HG03097 (cell line): ENCODE results near the gene HUNK.

Experiments used
- ATAC-seq: cut with Tn5 transposase; IDR thresholded peaks from one replicate; pipeline ENCODE4 v1.9.1; 2021; ENCODE audit not compliant: unreplicated experiment, low FRiP score

Gene HUNK

DNA sequence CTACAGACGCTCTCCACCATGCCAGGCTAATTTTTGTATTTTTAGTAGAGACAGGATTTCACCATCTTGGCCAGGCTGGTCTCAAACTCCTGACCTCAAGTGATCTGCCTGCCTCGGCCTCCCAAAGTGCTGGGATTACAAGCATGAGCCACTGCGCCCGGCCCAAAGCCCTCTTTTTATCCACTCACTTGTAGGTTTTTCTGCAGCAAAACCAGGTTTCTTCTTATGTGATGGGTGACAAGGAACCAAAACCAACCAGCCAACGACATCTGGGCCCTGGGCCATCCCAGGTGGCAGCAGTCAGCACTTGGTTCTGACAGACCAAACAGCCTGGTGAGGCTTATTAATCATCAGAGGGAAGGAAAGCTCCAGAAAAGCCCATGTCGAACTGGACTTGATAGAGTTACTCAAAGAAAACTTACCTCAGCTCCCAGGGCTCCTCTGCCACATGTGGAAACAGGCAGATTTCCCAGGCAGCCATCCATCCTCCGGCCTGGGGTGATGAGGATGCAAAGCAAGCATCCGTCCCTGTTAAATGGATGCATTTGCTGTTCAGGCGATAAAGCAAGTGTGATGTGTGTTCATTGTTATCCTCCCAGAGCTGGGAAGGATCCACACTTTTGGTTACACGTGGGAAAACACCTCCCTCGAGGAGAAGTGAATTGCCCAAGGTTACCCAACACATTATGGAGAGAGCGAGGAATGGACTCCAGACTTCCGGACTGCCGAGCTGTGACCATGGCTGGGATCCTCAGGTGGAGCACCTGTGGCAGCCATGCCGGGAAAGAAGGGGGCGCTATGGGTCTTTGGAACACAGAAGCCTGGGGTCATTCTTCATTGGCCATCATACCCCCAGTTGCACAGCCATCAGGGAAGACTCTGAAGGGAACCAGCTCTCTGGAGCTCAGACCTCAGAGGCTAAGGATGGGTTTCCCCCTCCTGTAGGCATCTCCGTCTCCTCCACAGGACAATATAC is 118.8 kb downstream of the HUNK start:
- no peak for ATAC-seq

DNA sequence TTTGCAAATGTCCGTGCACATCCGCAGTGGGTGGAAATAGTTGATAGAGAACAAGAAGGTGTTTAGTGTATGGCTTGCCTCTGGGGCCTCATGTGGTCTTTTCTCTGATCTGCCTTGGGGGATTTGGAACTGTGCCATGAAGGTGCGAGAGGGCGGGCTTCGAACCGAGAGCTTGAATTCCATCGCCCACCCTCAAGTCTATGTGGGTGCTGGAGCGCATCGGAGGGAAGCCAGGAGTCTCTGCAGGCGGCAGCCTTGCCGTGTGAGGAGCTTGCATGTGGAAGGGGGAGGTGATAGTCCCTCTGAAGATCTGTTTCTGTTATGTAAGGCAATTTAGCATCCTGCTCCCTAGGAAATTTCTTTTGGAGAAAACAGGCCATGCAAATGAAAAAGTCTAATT is 119.6 kb downstream of the HUNK start:
- ATAC-seq: no peak

DNA sequence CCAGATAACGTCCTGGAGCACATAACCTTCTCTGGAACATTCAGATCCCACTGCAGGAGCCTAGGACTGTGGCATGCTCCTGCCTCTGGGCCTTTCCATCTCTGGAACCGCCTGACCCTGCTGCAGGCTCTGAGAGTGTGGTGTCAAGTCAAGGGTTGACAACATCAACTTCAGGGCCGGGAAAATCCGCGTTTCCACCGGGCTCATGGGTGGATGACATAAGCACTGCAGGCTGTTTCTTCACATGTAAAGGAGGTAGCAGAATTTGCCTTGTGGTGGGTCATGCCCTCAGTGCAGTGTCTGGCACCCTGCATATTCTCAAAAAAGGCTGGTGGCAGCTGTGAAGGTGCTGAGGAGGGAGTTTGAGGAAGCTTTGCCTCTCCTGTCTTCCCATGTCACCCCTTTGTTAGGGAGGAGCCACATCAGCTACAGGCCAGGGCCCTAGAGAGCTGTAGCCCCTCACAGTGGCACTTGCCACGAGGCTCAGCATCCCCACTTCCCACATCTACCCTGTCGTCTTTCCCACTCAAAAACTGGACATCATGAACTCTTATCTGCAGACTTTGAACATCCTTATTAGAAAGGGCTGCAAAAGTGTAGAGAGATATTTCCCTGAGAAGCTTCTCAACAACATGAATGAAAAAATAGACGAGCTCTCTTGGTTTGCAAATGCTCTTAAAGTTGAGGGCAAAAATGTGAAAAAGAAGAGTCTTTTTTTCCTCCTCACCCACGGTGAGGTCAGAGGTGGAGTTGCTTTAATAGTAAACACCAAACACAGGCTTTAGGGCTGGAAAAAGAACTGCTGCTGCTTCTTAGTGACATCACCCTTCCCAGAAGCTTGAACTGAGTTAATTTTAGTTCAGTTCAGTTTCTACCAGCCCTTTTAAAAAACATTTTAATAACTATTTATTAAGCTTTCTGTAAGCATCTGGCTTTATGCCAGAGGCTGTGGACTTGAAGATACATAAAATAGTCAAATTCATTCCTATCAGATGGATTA is 121.3 kb downstream of the HUNK start:
- no peak for ATAC-seq

GRCh38 chr21:31997191-31997590 is 124.4 kb downstream of the HUNK start:
- no peak for ATAC-seq

DNA sequence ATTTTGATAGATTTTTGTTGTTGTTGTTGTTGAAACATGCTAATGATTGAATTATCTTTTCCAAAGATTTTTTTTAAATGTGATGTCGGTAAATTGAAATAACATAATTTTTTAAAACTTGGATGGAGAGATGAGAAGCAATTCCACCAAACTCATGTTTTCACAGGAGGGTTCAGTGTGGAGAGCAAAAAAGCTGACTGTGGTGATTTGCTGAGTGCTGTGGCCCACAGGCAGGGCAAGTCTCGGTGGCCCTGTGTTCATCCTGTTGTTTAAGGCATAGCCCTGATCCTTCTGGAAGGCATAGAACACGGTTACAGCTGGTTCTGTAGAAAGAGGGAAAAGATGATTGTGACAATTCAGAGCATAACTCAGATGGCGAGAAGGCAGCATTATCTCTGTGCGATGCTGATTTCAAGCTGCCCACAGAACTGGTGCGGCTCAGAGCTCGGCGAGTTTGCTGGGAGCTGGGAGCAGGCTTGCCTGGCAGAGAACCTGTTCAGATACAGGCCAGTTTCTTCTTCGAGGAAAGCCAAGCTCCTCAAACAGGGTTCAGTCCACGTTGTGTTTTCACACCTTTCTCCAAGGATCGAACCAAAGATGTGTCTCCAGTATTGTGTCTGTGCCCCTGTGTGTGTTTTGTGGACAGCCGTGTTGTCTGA is 127.1 kb downstream of the HUNK start:
- no peak for ATAC-seq

GRCh38 chr21:32001390-32001789 is 128.6 kb downstream of the HUNK start:
- no peak for ATAC-seq

DNA sequence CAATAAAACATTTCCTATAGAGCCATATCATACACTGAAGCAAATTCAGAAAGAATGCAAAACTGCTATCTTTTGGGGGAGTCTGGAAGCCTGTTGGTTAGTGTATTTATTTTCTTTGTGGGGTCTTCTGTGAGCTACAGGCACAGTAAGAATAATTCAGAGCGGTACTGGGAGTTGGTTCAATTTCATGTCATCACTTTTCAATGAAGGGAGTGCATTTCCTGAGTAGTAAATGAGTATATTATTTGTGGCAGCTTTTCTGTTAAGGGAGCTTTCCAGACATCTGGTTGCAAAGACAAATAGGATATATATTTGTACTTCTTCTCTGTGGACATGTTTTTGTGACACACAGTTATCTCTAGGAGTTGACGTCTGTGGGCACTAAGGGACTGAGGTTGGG is 130.6 kb downstream of the HUNK start:
- no peak for ATAC-seq

GRCh38 chr21:32004291-32004690 is 131.5 kb downstream of the HUNK start:
- ATAC-seq: no peak

- ATAC-seq: no peak
Measured at GRCh38 chr21:32007456-32007855, 134.6 kb downstream of the HUNK start.

- no peak for ATAC-seq
Measured at GRCh38 chr21:32008714-32009113, 135.9 kb downstream of the HUNK start.

DNA sequence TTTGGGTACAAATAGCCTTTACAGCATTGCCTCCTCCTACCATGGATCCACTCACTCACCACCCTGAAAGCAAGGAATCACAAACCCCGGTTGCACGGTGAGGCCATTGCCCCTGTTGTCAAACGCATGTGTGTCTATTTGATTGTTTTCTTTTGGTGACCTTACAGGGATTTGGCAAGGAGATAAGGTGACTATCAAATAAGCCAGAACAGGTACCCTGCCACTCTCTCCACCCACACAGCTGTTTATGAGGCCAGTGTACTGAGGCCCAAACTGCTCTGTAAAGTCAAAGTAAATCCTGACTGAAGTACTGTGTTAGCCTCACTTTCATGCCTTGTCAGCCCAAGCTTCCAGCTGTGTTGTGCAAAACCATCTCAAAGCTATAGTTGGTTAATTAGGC is 136.4 kb downstream of the HUNK start:
- no peak for ATAC-seq

DNA sequence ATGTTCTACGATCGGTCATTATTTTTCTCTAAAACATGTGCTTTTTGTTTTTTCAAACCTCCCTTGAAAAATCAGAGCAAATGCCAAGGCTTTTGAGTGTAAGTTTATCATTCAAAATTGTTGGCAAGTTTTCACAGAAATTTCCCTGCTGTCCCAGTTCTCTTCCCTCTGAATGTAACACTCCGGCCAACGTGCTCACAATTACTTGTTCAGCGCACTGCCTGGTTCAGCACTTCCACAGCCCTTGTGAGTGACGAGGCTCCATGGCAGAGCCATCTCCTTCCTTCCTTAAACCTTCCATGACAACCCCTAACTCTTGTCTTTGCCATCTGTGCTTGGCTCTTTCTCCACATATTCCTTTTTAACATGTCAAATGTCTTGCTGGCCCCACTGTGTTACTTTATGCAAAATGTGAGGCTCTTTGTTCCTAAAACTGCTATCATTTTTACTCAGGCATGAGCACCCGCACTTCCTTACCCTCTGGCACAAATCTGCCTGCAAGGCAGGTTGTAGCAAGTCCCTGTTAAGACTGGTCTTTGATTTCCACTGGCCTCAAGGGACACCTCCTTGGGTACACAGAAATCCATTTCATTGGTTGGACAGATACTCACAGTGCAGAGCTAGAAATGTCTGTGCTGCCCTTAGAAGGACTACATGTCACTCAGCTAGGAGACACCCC is 142.8 kb downstream of the HUNK start:
- ATAC-seq: no peak

DNA sequence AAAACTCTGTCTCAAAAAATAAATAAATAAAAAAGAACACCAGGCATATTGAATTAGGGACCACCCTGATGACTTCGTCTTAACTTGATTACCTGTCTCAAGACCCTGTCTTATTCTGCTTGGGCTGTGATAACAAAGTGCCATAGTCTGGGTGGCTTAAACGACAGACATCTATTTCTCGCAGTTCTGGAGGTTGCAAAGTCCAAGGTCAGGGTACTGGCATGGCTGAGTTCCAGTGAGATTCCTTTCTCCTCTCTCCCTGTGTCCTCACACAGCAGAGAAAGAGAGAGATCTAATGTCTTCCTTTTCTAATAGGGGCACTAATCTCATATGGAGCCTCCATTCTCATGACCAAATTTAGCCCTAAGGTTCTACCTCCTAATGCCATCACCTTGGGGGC is 145.6 kb downstream of the HUNK start:
- no peak for ATAC-seq

GRCh38 chr21:32020564-32020963 is 147.7 kb downstream of the HUNK start:
- ATAC-seq: no peak

GRCh38 chr21:32021319-32021994 is 148.6 kb downstream of the HUNK start:
- no peak for ATAC-seq

- ATAC-seq: no peak
Measured at GRCh38 chr21:32022146-32022545, 149.3 kb downstream of the HUNK start.

- ATAC-seq: no peak
Measured at GRCh38 chr21:32030146-32030652, 157.4 kb downstream of the HUNK start.

- no peak for ATAC-seq
Measured at GRCh38 chr21:32034850-32035249, 162.0 kb downstream of the HUNK start.

GRCh38 chr21:32035617-32036016 is 162.8 kb downstream of the HUNK start:
- no peak for ATAC-seq
